Epithelial cell of proximal tubule (primary cell): ENCODE results near the gene PLEKHA8. TPM values are rescaled to one million over a fixed set of nuclear protein-coding genes. Genes with fewer than 3 reads are reported as not detected.

Source experiments
- DNase-seq: peaks from one replicate; pipeline ENCODE4 v3.0.0-alpha.2; 2011; ENCODE audit warnings: low read depth
- H3K4me3 ChIP-seq: 2 replicates; pipeline ENCODE4 v1.5.1; 2011; ENCODE audit warnings: low read depth, mild to moderate bottlenecking, low read length
- CTCF ChIP-seq: conservative IDR thresholded peaks from 2 replicates; pipeline ENCODE4 v1.5.1; 2012; ENCODE audit warnings: low read depth, mild to moderate bottlenecking, low read length
- total RNA-seq: library from RNA; depleted of rRNA; stranded (reverse); fragments of >200 nt; gene quantifications from 2 replicates; pipeline ENCODE4 v1.2.3, GENCODE V29; 2015

The PLEKHA8 gene
- total RNA-seq, 1 donor from 2014 or later: 12.2 TPM

- no peak overlapping the region for H3K4me3 ChIP-seq
- no peak for TF ChIP-seq CTCF
- no peak for DNase-seq
These were observed 84.9 kb downstream of the PLEKHA8 start for GRCh38 chr7:30113144-30113543.

DNA sequence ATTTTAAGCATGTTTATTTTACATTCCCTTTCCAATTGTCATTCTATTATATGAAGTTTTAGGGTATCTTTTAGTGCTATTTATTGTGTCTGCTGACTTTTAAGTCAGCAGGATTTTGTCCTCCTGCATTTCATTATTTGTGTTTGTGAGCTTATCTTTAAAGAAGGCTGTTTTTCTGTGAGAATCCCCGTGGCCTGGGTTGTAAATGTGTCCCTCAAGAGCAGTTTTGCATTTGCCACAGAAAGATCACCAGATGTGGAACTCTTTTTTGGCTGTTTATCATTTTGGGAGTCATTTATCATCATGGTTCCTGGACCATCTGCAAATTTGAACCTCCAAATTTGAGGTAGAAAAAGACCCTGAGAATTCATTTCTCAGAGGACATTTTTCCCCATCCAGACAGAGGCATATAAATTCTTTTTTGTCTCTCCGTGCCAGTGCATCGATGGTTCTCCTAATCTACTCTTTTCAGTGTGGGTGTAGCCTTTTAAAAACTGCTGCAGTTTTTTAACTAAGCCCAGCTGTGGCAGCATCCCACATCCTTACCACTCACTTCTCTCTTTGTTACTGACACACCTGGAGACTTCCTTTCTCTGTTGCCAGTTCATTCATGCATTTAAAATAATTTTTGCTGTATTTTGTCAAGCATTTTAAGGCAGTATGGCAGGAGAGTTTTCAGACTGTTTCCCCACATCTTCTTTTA, 86.5 kb downstream of the PLEKHA8 start:
- H3K4me3 ChIP-seq: no peak overlapping the region
- TF ChIP-seq CTCF: no peak
- DNase-seq: no peak

- DNase-seq: no peak
- no peak for TF ChIP-seq CTCF
- H3K4me3 ChIP-seq: no peak overlapping the region
These were observed 87.6 kb downstream of the PLEKHA8 start for GRCh38 chr7:30115709-30116297.

- no peak overlapping the region for H3K4me3 ChIP-seq
- DNase-seq: no peak
- TF ChIP-seq CTCF: no peak
These were observed 88.6 kb downstream of the PLEKHA8 start for GRCh38 chr7:30116771-30117170.

DNA sequence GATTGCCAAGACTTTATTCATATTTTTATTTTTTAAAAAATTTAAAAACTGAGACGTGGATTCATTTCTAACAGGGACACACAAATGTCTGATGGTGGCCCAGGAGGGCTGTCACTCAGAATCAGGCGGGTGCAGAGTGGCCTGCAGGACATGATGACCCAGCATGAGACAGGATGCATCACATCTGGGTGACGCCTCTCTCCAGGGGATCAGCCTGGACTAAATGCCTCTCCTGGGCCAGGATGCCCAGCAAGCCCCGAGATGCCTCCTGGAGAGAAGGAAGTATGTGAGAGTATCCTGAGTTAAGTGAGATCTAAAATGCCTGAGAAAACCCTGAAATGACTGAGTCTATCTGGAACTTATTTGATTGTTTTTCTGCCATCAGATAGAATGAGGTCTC, 89.7 kb downstream of the PLEKHA8 start:
- no peak for DNase-seq
- no peak for TF ChIP-seq CTCF
- no peak overlapping the region for H3K4me3 ChIP-seq

GRCh38 chr7:30119890-30120577, 91.8 kb downstream of the PLEKHA8 start:
- no peak for TF ChIP-seq CTCF
- DNase-seq: no peak
- no peak overlapping the region for H3K4me3 ChIP-seq
